HepG2 (cell line): ENCODE results near the gene CEP97. TPM values are rescaled to one million over a fixed set of nuclear protein-coding genes. Genes with fewer than 3 reads are reported as not detected.

Experiments
- ARNT ChIP-seq: fragments of 450-650 bp; IDR thresholded peaks from 2 replicates; pipeline ENCODE4 v1.6.1; 2017
- ARNTL ChIP-seq: sonication (generic); formaldehyde crosslinking; IDR thresholded peaks from 2 replicates; pipeline ENCODE4 v1.4.0; 2020; ENCODE audit warnings: mild to moderate bottlenecking, missing genetic modification reagents
- CCAR2 ChIP-seq: fragments of 200-400 bp; formaldehyde crosslinking; optimal IDR thresholded peaks from 2 replicates; pipeline ENCODE3; 2018; ENCODE audit warnings: low read depth, mild to moderate bottlenecking, low read length, moderate library complexity
- IKZF1 ChIP-seq: fragments of 450-650 bp; IDR thresholded peaks from 2 replicates; pipeline ENCODE4 v1.7.1; 2016
- ISX ChIP-seq: sonication (generic); formaldehyde crosslinking; conservative IDR thresholded peaks from 2 replicates; pipeline ENCODE4 v1.5.0; 2020; ENCODE audit warnings: missing genetic modification reagents
- JARID2 ChIP-seq: sonication (generic); formaldehyde crosslinking; IDR thresholded peaks from 2 replicates; pipeline ENCODE4 v1.8.1; 2023; ENCODE audit warnings: missing genetic modification reagents, inconsistent platforms; ENCODE audit not compliant: insufficient replicate concordance
- JUN ChIP-seq: sonication (generic); formaldehyde crosslinking; IDR thresholded peaks from 2 replicates; pipeline ENCODE4 v1.4.0; 2020; ENCODE audit warnings: mild to moderate bottlenecking, missing genetic modification reagents
- JUND ChIP-seq: sonication (generic); formaldehyde crosslinking; IDR thresholded peaks from 2 replicates; pipeline ENCODE4 v1.8.0; 2022; ENCODE audit warnings: mild to moderate bottlenecking, missing genetic modification reagents
- MAFG ChIP-seq: sonication (generic); formaldehyde crosslinking; IDR thresholded peaks from 2 replicates; pipeline ENCODE4 v1.5.1; 2020; ENCODE audit warnings: mild to moderate bottlenecking, missing genetic modification reagents
- MBD4 ChIP-seq: IDR thresholded peaks from 2 replicates; pipeline ENCODE4 v1.6.1; 2012; ENCODE audit warnings: low read length, inconsistent platforms, borderline replicate concordance
- MEIS1 ChIP-seq: sonication (generic); formaldehyde crosslinking; IDR thresholded peaks from 2 replicates; pipeline ENCODE4 v1.9.0; 2021; ENCODE audit warnings: mild to moderate bottlenecking, missing genetic modification reagents, moderate library complexity, borderline replicate concordance
- MYNN ChIP-seq: sonication (generic); formaldehyde crosslinking; IDR thresholded peaks from 2 replicates; pipeline ENCODE4 v1.4.0; 2020; ENCODE audit warnings: mild to moderate bottlenecking, low read depth, missing genetic modification reagents
- MZF1 ChIP-seq: sonication (generic); formaldehyde crosslinking; IDR thresholded peaks from 2 replicates; pipeline ENCODE4 v1.8.1; 2023; ENCODE audit warnings: mild to moderate bottlenecking, missing genetic modification reagents, borderline replicate concordance
- PAWR ChIP-seq: sonication (generic); formaldehyde crosslinking; IDR thresholded peaks from 2 replicates; pipeline ENCODE4 v1.4.0; 2020; ENCODE audit warnings: missing genetic modification reagents, mild to moderate bottlenecking, borderline replicate concordance
- RXRA ChIP-seq: sonication (generic); formaldehyde crosslinking; IDR thresholded peaks from 2 replicates; pipeline ENCODE4 v1.5.1; 2020; ENCODE audit warnings: missing genetic modification reagents
- SNRNP70 ChIP-seq: fragments of 200-400 bp; formaldehyde crosslinking; IDR thresholded peaks from 2 replicates; pipeline ENCODE4 v1.6.1; 2017; ENCODE audit warnings: mild to moderate bottlenecking, low read depth, low read length, moderate library complexity
- TAF1 ChIP-seq: sonication (generic); formaldehyde crosslinking; IDR thresholded peaks from 2 replicates; pipeline ENCODE4 v1.4.0; 2020; ENCODE audit warnings: missing genetic modification reagents
- TFAP4 ChIP-seq: sonication (generic); IDR thresholded peaks from 2 replicates; pipeline ENCODE4 v1.6.1; 2016; ENCODE audit warnings: low read depth, borderline replicate concordance
- YEATS4 ChIP-seq: sonication (generic); formaldehyde crosslinking; IDR thresholded peaks from 2 replicates; pipeline ENCODE4 v1.4.0; 2020; ENCODE audit warnings: missing genetic modification reagents, borderline replicate concordance
- ZFP62 ChIP-seq: sonication (generic); formaldehyde crosslinking; IDR thresholded peaks from 2 replicates; pipeline ENCODE4 v1.4.0; 2020; ENCODE audit warnings: missing genetic modification reagents
- ZNF225 ChIP-seq: sonication (generic); formaldehyde crosslinking; IDR thresholded peaks from 2 replicates; pipeline ENCODE4 v1.4.0; 2020; ENCODE audit warnings: mild to moderate bottlenecking, missing genetic modification reagents
- ZNF234 ChIP-seq: sonication (generic); formaldehyde crosslinking; conservative IDR thresholded peaks from 2 replicates; pipeline ENCODE4 v1.5.1; 2020; ENCODE audit warnings: mild to moderate bottlenecking, missing genetic modification reagents
- ZNF563 ChIP-seq: sonication (generic); formaldehyde crosslinking; IDR thresholded peaks from 2 replicates; pipeline ENCODE4 v1.8.0; 2022; ENCODE audit warnings: mild to moderate bottlenecking, moderate library complexity, missing genetic modification reagents
- ZNF639 ChIP-seq: conservative IDR thresholded peaks from 2 replicates; pipeline ENCODE4 v1.6.1; 2018; ENCODE audit warnings: missing genetic modification reagents
- ZNF780A ChIP-seq: sonication (generic); formaldehyde crosslinking; IDR thresholded peaks from 2 replicates; pipeline ENCODE4 v1.8.0; 2022; ENCODE audit warnings: mild to moderate bottlenecking, missing genetic modification reagents, moderate library complexity
- ZNF784 ChIP-seq: sonication (generic); formaldehyde crosslinking; IDR thresholded peaks from 2 replicates; pipeline ENCODE4 v1.5.1; 2020; ENCODE audit warnings: missing genetic modification reagents, mild to moderate bottlenecking, borderline replicate concordance
- ZSCAN20 ChIP-seq: sonication (generic); formaldehyde crosslinking; IDR thresholded peaks from 2 replicates; pipeline ENCODE4 v1.4.0; 2020; ENCODE audit warnings: missing genetic modification reagents, mild to moderate bottlenecking, borderline replicate concordance
- polyA plus RNA-seq, 8 experiments: library from polyadenylated mRNA; depleted of rRNA in 3 of 8; stranded (reverse) in 7 of 8; unstranded in 1 of 8; fragments of >200 nt; fragmentation: Illumina TruSeq in 4 of 8; extraction: Trizol in 4 of 8; gene quantifications; 2 replicates each; pipeline versions ENCODE4 v1.2.1 to v1.2.3, GENCODE V29; 2011 to 2016; ENCODE audit warnings: low read depth in 4 of 8, missing spikeins in 1 of 8, mixed read lengths in 1 of 8; ENCODE audit not compliant: insufficient read depth in 1 of 8
- total RNA-seq, 5 experiments: library from RNA; depleted of rRNA; stranded (reverse); fragments of >200 nt; fragmentation: Illumina TruSeq; extraction: Trizol; gene quantifications; 2 replicates each; pipeline ENCODE4 v1.2.3, GENCODE V29; 2016; ENCODE audit warnings: low read depth in 1 of 5

The CEP97 gene
- total and polyA plus RNA-seq, 2 of the 13 experiments (the other 11 are each of a cell fraction or from before 2014, with no cell fraction given), result 0.99 to 6.5 TPM

DNA sequence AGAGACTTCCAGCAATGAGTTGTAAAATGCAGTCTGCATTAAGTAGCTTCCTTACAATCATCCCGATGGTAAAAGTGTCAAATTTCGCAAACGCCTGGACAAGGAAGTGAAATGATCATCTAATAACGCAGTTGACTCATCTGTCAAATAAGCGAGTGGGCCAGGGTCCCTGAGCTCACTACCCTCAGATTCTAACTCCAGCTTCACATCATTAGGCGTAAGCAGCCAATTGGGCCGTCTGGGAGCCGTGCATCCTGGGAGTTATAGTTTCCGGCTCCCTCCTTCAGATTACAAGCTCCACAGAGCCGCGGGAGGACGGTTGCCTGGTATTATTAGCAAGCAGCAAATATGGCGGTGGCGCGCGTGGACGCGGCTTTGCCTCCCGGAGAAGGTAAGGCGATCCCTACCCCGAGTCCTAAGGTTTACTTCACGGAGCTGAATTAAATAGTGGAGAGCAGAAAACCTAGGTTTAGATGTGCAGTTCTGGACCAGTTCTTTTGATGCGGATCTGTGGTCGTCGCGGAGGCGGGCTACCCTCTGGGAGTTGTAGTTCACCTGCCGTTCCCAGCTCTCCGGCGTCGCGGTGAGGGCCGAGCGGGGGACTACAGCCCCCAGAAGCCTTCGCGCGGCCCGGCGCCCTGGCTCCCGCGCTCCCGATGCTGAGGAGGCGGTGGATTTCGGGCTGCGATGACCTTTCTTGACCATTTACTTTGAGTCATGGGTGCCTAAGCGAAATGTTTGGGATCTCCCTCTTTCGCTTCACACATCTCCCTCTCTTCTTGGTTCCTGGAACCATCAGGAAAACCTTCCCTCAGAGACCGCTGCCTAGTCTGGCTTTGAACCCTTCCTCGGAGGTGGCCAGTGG, at the start of gene CEP97 (continued):
- TF ChIP-seq ZSCAN20 (CRISPR knock-in tag), result no peak
- peak; percentile 33; the same call in 1 of the 2 replicates for TF ChIP-seq TAF1 (CRISPR knock-in tag)
- TF ChIP-seq YEATS4, result no peak; the same call in 1 of the 2 replicates
- no peak for TF ChIP-seq PAWR (CRISPR knock-in tag)
- no peak for TF ChIP-seq MEIS1 (CRISPR knock-in tag)
- no peak for TF ChIP-seq ZNF234 (CRISPR knock-in tag)
- no peak for TF ChIP-seq JUND
- no peak for TF ChIP-seq ZNF225 (CRISPR knock-in tag)
- no peak for TF ChIP-seq SNRNP70
- TF ChIP-seq MBD4, result no peak
- TF ChIP-seq ZNF780A (CRISPR knock-in tag), result no peak
- TF ChIP-seq CCAR2, result no peak
- TF ChIP-seq ZNF784 (CRISPR knock-in tag), result no peak
- TF ChIP-seq JUN, result no peak
- no peak for TF ChIP-seq TFAP4
- no peak for TF ChIP-seq ARNTL (CRISPR knock-in tag)
- TF ChIP-seq RXRA (CRISPR knock-in tag), result peak; percentile 24; the same call in 1 of the 2 replicates
- no peak for TF ChIP-seq ZNF563 (CRISPR knock-in tag)
- TF ChIP-seq ZNF639 (CRISPR knock-in tag), result no peak
- TF ChIP-seq ARNT, result no peak
- TF ChIP-seq MAFG (CRISPR knock-in tag), result no peak
- no peak for TF ChIP-seq ISX (CRISPR knock-in tag)
- TF ChIP-seq ZFP62, result no peak
- TF ChIP-seq MZF1, result no peak
- TF ChIP-seq MYNN, result 0 out of 2 replicates have a peak, but pooled peaks have one; percentile 43
- no peak for TF ChIP-seq JARID2
- TF ChIP-seq IKZF1, result no peak
